ENCODE data around the gene NTNG2.

Gene NTNG2

GRCh38 chr9:132288361-132288760 lies 126.5 kb downstream of the NTNG2 start:
- Histone ChIP-seq H2AFZ (ENCODE audit: low read length) (no peak overlapping the region), H3F3A (ENCODE audit: low read depth) (peaks cover 6% of the 10 kb centered on the region; the same call in 1 of the 2 replicates), H3K4me2 (ENCODE audit: low read depth, low read length, poor library complexity, severe bottlenecking) (no peak overlapping the region), H3K27me3 (ENCODE audit: insufficient read depth, low read length, poor library complexity, severe bottlenecking) (no peaks in the 10 kb centered on the region), H3K9ac (ENCODE audit: low read depth, low read length, poor library complexity, severe bottlenecking) (no peak overlapping the region), H3K9me3 (ENCODE audit: insufficient read depth, low read depth, low read length) (no peaks in the 10 kb centered on the region), H4K20me1 (ENCODE audit: insufficient read depth, low read length, poor library complexity, severe bottlenecking) (peaks cover 7% of the 10 kb centered on the region), H3K9me2 (replicated peaks; ENCODE audit: low read depth, low read length) (no peaks in the 10 kb centered on the region), H3K79me2 (ENCODE audit: insufficient read depth, low read length) (peaks cover 4% of the 10 kb centered on the region; the same call in 1 of the 2 replicates), H3K36me3 (ENCODE audit: insufficient read depth, low read length) (peaks cover 80% of the 10 kb centered on the region), H3K4me3 (ENCODE audit: low read length, poor library complexity, severe bottlenecking) (no peak overlapping the region), H3K4me1 (ENCODE audit: insufficient read depth, low read length, poor library complexity, severe bottlenecking) (peaks cover 16% of the 10 kb centered on the region)
- no peak for TF ChIP-seq EZH2phosphoT487 (IDR thresholded peaks at IDR 0.05; ENCODE audit: borderline replicate concordance)
- TF ChIP-seq, protein P1, sequence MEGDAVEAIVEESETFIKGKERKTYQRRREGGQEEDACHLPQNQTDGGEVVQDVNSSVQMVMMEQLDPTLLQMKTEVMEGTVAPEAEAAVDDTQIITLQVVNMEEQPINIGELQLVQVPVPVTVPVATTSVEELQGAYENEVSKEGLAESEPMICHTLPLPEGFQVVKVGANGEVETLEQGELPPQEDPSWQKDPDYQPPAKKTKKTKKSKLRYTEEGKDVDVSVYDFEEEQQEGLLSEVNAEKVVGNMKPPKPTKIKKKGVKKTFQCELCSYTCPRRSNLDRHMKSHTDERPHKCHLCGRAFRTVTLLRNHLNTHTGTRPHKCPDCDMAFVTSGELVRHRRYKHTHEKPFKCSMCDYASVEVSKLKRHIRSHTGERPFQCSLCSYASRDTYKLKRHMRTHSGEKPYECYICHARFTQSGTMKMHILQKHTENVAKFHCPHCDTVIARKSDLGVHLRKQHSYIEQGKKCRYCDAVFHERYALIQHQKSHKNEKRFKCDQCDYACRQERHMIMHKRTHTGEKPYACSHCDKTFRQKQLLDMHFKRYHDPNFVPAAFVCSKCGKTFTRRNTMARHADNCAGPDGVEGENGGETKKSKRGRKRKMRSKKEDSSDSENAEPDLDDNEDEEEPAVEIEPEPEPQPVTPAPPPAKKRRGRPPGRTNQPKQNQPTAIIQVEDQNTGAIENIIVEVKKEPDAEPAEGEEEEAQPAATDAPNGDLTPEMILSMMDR (conservative IDR thresholded peaks at IDR 0.05; ENCODE audit: low read length): no peak

DNA sequence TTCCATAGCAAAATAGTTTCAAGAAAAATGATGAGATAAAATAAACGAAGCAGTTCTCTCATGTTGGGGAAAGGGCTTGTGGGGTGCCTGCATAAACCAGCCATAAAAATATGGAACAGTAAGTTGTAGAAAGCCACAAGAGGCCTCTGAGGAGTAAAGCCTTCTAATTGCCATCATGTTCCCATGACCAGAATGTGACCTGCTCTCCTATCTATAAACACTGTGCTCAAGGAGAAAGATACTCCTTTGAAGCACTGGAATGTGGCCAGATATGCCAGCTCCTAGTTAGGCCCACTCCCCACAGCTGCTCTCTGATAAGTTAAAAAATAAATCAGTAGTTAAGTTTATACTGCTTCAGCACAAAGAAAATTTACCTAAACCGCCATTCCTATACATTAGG lies 127.1 kb downstream of the NTNG2 start:
- Histone ChIP-seq H3K9me3 (ENCODE audit: insufficient read depth, low read depth, low read length) (no peaks in the 10 kb centered on the region), H3K9ac (ENCODE audit: low read depth, low read length, poor library complexity, severe bottlenecking) (no peak overlapping the region), H3K9me2 (replicated peaks; ENCODE audit: low read depth, low read length) (no peaks in the 10 kb centered on the region), H3K27me3 (ENCODE audit: insufficient read depth, low read length, poor library complexity, severe bottlenecking) (no peaks in the 10 kb centered on the region), H3K4me3 (ENCODE audit: low read length, poor library complexity, severe bottlenecking) (no peak overlapping the region), H3K79me2 (ENCODE audit: insufficient read depth, low read length) (peaks cover 4% of the 10 kb centered on the region; the same call in 1 of the 2 replicates), H4K20me1 (ENCODE audit: insufficient read depth, low read length, poor library complexity, severe bottlenecking) (peaks cover 7% of the 10 kb centered on the region), H2AFZ (ENCODE audit: low read length) (no peak overlapping the region), H3K4me2 (ENCODE audit: low read depth, low read length, poor library complexity, severe bottlenecking) (no peak overlapping the region), H3K36me3 (ENCODE audit: insufficient read depth, low read length) (peaks cover 75% of the 10 kb centered on the region; the same call in 1 of the 2 replicates), H3K4me1 (ENCODE audit: insufficient read depth, low read length, poor library complexity, severe bottlenecking) (peaks cover 16% of the 10 kb centered on the region), H3F3A (ENCODE audit: low read depth) (peaks cover 6% of the 10 kb centered on the region; the same call in 1 of the 2 replicates)
- TF ChIP-seq EZH2phosphoT487 (IDR thresholded peaks at IDR 0.05; ENCODE audit: borderline replicate concordance): no peak
- TF ChIP-seq, protein P1 (conservative IDR thresholded peaks at IDR 0.05; ENCODE audit: low read length): no peak

GRCh38 chr9:132293145-132293721 lies 131.4 kb downstream of the NTNG2 start:
- TF ChIP-seq EZH2phosphoT487 (IDR thresholded peaks at IDR 0.05; ENCODE audit: borderline replicate concordance): no peak
- TF ChIP-seq, protein P1 (conservative IDR thresholded peaks at IDR 0.05; ENCODE audit: low read length): no peak
- Histone ChIP-seq H3K4me3 (ENCODE audit: low read length, poor library complexity, severe bottlenecking) (no peak overlapping the region), H3K9ac (ENCODE audit: low read depth, low read length, poor library complexity, severe bottlenecking) (no peak overlapping the region), H3F3A (ENCODE audit: low read depth) (peaks cover 9% of the 10 kb centered on the region; the same call in 1 of the 2 replicates), H3K9me3 (ENCODE audit: insufficient read depth, low read depth, low read length) (no peaks in the 10 kb centered on the region), H3K4me1 (ENCODE audit: insufficient read depth, low read length, poor library complexity, severe bottlenecking) (peaks cover 13% of the 10 kb centered on the region), H2AFZ (ENCODE audit: low read length) (no peak overlapping the region), H3K79me2 (ENCODE audit: insufficient read depth, low read length) (peaks cover 4% of the 10 kb centered on the region; the same call in 1 of the 2 replicates), H3K36me3 (ENCODE audit: insufficient read depth, low read length) (peaks cover 79% of the 10 kb centered on the region), H3K27me3 (ENCODE audit: insufficient read depth, low read length, poor library complexity, severe bottlenecking) (no peaks in the 10 kb centered on the region), H3K9me2 (replicated peaks; ENCODE audit: low read depth, low read length) (no peaks in the 10 kb centered on the region), H4K20me1 (ENCODE audit: insufficient read depth, low read length, poor library complexity, severe bottlenecking) (peaks cover 7% of the 10 kb centered on the region), H3K4me2 (ENCODE audit: low read depth, low read length, poor library complexity, severe bottlenecking) (no peak overlapping the region)

Measured in Loucy (cell line).